A549 (cell line): ENCODE measurements around the gene HADHB. TPM values are rescaled to one million over a fixed set of nuclear protein-coding genes. Genes with fewer than 3 reads are reported as not detected.

Experiments used
- ATAC-seq, 2 experiments: fragments of 200-7000 bp in 1 of 2; fragments of >200 bp in 1 of 2; cut with Nextera tagmentation in 1 of 2; cut with Tn5 transposase in 1 of 2; 3 replicates each; pipeline versions ENCODE4 v1.8.0 to v1.9.1; 2018 to 2020; ENCODE audit warnings: mild to moderate bottlenecking in 1 of 2, moderate library complexity in 1 of 2
- CTCF ChIA-PET: fragments of 300-600 bp; sonication (Branson Sonifier 250); formaldehyde crosslinking; extraction: SDS; loops from one replicate; lab custom pipeline; 2021; ENCODE audit warnings: antibody characterized with exemption, inconsistent platforms; lab: Yijun Ruan, JAX
- POLR2A ChIA-PET: fragments of 350-600 bp; formaldehyde crosslinking; extraction: SDS; loops from one replicate; lab custom pipeline; 2021; ENCODE audit warnings: antibody characterized with exemption, inconsistent platforms; lab: Yijun Ruan, JAX
- DNase-seq, 2 experiments: peaks; one replicate each; pipeline versions ENCODE4 v3.0.0 to v3.0.0-alpha.2; 2011 to 2016; ENCODE audit warnings: low read depth in 1 of 2, low spot score in 1 of 2
- FAIRE-seq: peaks from 2 replicates; lab custom pipeline; 2011; peaks lifted over from hg19 to GRCh38; lab: Jason Lieb, UNC
- H3K27ac ChIP-seq, 2 experiments: fragments of >200 bp; sonication (Bioruptor Twin); formaldehyde crosslinking; 3 replicates each; pipeline ENCODE4 v1.5.1; 2016 to 2017
- H3K4me1 ChIP-seq: fragments of >200 bp; sonication (Bioruptor Twin); formaldehyde crosslinking; 3 replicates; pipeline ENCODE4 v1.6.1; 2016
- H3K4me2 ChIP-seq: fragments of >200 bp; sonication (Bioruptor Twin); formaldehyde crosslinking; 3 replicates; pipeline ENCODE4 v1.6.1; 2016
- H3K4me3 ChIP-seq: fragments of >200 bp; sonication (Bioruptor Twin); formaldehyde crosslinking; 3 replicates; pipeline ENCODE4 v1.5.1; 2016
- H3K9me3 ChIP-seq: fragments of >200 bp; sonication (Bioruptor Twin); formaldehyde crosslinking; 3 replicates; pipeline ENCODE4 v1.6.1; 2016
- CEBPB ChIP-seq, 2 experiments: fragments of >200 bp in 1 of 2; sonication (Bioruptor Twin) in 1 of 2; formaldehyde crosslinking in 1 of 2; IDR thresholded peaks; 2 replicates each; pipeline ENCODE4 v1.6.1; 2012 to 2016
- EHMT2 ChIP-seq: fragments of 200-600 bp; sonication (generic); IDR thresholded peaks from 2 replicates; pipeline ENCODE4 v1.6.1; 2016; ENCODE audit warnings: antibody characterized with exemption, low read depth, mild to moderate bottlenecking, moderate library complexity
- FOXS1 ChIP-seq: fragments of 250-450 bp; sonication (Bioruptor Pico); IDR thresholded peaks from 2 replicates; pipeline ENCODE4 v1.5.0; 2020; ENCODE audit warnings: mild to moderate bottlenecking, moderate library complexity
- GATA3 ChIP-seq: IDR thresholded peaks from 2 replicates; pipeline ENCODE4 v1.6.1; 2012; ENCODE audit warnings: borderline replicate concordance
- HDAC2 ChIP-seq: fragments of 200-600 bp; sonication (generic); IDR thresholded peaks from 2 replicates; pipeline ENCODE4 v1.6.1; 2016
- HOXB5 ChIP-seq: fragments of 250-450 bp; sonication (Bioruptor Pico); IDR thresholded peaks from 2 replicates; pipeline ENCODE4 v1.5.0; 2020; ENCODE audit warnings: mild to moderate bottlenecking, moderate library complexity
- KDM5A ChIP-seq: fragments of 200-600 bp; sonication (generic); IDR thresholded peaks from 2 replicates; pipeline ENCODE4 v1.6.1; 2016; ENCODE audit warnings: antibody characterized with exemption, mild to moderate bottlenecking
- MAZ ChIP-seq: fragments of 150-350 bp; IDR thresholded peaks from 2 replicates; pipeline ENCODE4 v1.6.1; 2014; ENCODE audit warnings: antibody characterized with exemption, low read depth, low read length, borderline replicate concordance
- NPAS2 ChIP-seq: fragments of 250-450 bp; sonication (Bioruptor Pico); IDR thresholded peaks from 2 replicates; pipeline ENCODE4 v1.8.0; 2022; ENCODE audit warnings: mild to moderate bottlenecking, moderate library complexity, borderline replicate concordance
- NR3C1 ChIP-seq: fragments of >200 bp; sonication (Bioruptor Twin); formaldehyde crosslinking; IDR thresholded peaks from 3 replicates; pipeline ENCODE4 v1.6.1; 2017
- PHF8 ChIP-seq: fragments of 200-600 bp; sonication (generic); IDR thresholded peaks from 2 replicates; pipeline ENCODE4 v1.6.1; 2016; ENCODE audit warnings: low read depth, mild to moderate bottlenecking, antibody characterized with exemption, moderate library complexity, borderline replicate concordance
- POLR2A ChIP-seq: IDR thresholded peaks from 2 replicates; pipeline ENCODE4 v1.6.1; 2012; ENCODE audit warnings: mild to moderate bottlenecking, low read length
- RAD21 ChIP-seq, 2 experiments: fragments of >200 bp in 1 of 2; sonication (Bioruptor Twin) in 1 of 2; formaldehyde crosslinking in 1 of 2; IDR thresholded peaks in 1 of 2; conservative IDR thresholded peaks in 1 of 2; 2 replicates in 1 of 2; 3 replicates in 1 of 2; pipeline ENCODE4 v1.6.1; 2012 to 2018; ENCODE audit warnings: inconsistent platforms in 1 of 2
- RARB ChIP-seq: fragments of 250-450 bp; sonication (Bioruptor Pico); IDR thresholded peaks from 2 replicates; pipeline ENCODE4 v1.8.0; 2021; ENCODE audit warnings: mild to moderate bottlenecking, moderate library complexity
- RFX5 ChIP-seq: fragments of 450-650 bp; IDR thresholded peaks from 2 replicates; pipeline ENCODE4 v1.7.1; 2014; ENCODE audit warnings: antibody characterized with exemption, mild to moderate bottlenecking, moderate library complexity
- RNF2 ChIP-seq: fragments of 200-600 bp; sonication (generic); IDR thresholded peaks from 2 replicates; pipeline ENCODE4 v1.6.1; 2016; ENCODE audit warnings: low read depth, mild to moderate bottlenecking, antibody characterized with exemption, moderate library complexity, borderline replicate concordance
- SMC3 ChIP-seq: fragments of >200 bp; sonication (Bioruptor Twin); formaldehyde crosslinking; IDR thresholded peaks from 3 replicates; pipeline ENCODE4 v1.6.1; 2018; ENCODE audit warnings: inconsistent platforms
- SREBF2 ChIP-seq: fragments of 450-650 bp; IDR thresholded peaks from 2 replicates; pipeline ENCODE4 v1.6.1; 2014; ENCODE audit warnings: mild to moderate bottlenecking, moderate library complexity
- ZC3H11A ChIP-seq: fragments of 450-650 bp; IDR thresholded peaks from 2 replicates; pipeline ENCODE4 v1.6.1; 2014; ENCODE audit warnings: antibody characterized with exemption, mild to moderate bottlenecking
- ZSCAN20 ChIP-seq: fragments of 250-450 bp; sonication (Bioruptor Pico); IDR thresholded peaks from 2 replicates; pipeline ENCODE4 v1.8.0; 2022; ENCODE audit warnings: mild to moderate bottlenecking, moderate library complexity
- WGBS: methylation state at CpG from one replicate; pipeline ENCODE4 v1.1.6; 2017; ENCODE audit errors: missing lambda C conversion rate; 5-methylcytosine and 5-hydroxymethylcytosine counted together
- polyA plus RNA-seq, 4 experiments: library from polyadenylated mRNA; depleted of rRNA in 3 of 4; stranded (reverse); fragments of >200 nt; fragmentation: RNase III in 1 of 4; extraction: RNeasy Plus Mini Kit Qiagen cat#74134 plus additional on column Dnase treatment in 1 of 4; gene quantifications; 2 replicates in 3 of 4; 3 replicates in 1 of 4; pipeline ENCODE4 v1.2.3, GENCODE V29; 2011 to 2017
- TF ChIP-seq, protein P1 (sequence below): fragments of 250-450 bp; sonication (Bioruptor Pico); IDR thresholded peaks from 2 replicates; pipeline ENCODE4 v1.5.0; 2020; ENCODE audit warnings: low read depth, mild to moderate bottlenecking, moderate library complexity
- TF ChIP-seq, protein P2 (sequence below): IDR thresholded peaks from 2 replicates; pipeline ENCODE4 v1.6.1; 2012
- TF ChIP-seq, protein P3 (sequence below): IDR thresholded peaks from 2 replicates; pipeline ENCODE4 v1.6.1; 2012; ENCODE audit warnings: low read depth, borderline replicate concordance
- TF ChIP-seq, protein P4 (sequence below): fragments of >200 bp; sonication (Bioruptor Twin); formaldehyde crosslinking; IDR thresholded peaks from 3 replicates; pipeline ENCODE4 v1.6.1; 2016
- TF ChIP-seq, protein P5 (sequence below): fragments of 150-350 bp; IDR thresholded peaks from 2 replicates; pipeline ENCODE4 v1.6.1; 2014; ENCODE audit warnings: low read depth, mild to moderate bottlenecking, low read length
- TF ChIP-seq, protein P6 (sequence below): IDR thresholded peaks from 2 replicates; pipeline ENCODE4 v1.6.1; 2012

The HADHB gene
- polyA plus RNA-seq, 2 of the 4 experiments (the other 2 are of a cell fraction) = 95.4 to 161 TPM

DNA sequence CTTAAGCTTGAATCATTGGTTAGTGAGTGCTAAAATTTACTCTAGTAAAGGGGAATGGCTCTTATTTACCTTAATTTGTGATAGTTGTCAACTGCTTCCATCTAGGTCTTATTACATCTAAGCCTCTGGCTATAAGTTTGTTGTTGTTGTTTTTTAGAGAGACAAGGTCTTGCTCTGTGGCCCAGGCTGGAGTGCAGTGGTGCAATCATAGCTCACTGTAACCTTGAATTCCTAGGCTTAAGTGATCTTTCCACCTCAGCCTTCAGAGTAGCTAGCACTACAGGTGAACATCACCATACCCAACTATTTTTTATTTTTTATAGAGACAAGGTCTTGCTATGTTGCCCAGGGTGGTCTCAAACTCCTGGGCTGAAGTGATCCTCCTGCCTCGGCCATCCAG lies 6.9 kb upstream of the HADHB start:
- H3K4me1 ChIP-seq = peaks cover 29% of the 10 kb centered on the region
- no peaks in the 10 kb centered on the region for H3K9me3 ChIP-seq
- H3K4me2 ChIP-seq = no peak overlapping the region
- WGBS = 100% methylated on average over 1 of the region's 1 CpG
- ChIA-PET CTCF (interaction anchor here (1.5 to 3.3 kb wide), 2 partner anchors 53 to 93 kb away, joined by 4 to 13 read pairs; no protein-coding TSS in a partner anchor), POLR2A (no interaction called here)
- DNase-seq = no peak
- TF ChIP-seq POLR2A (no peak), EHMT2 (no peak), FOXS1 (no peak), RFX5 (no peak), RAD21 (conservative IDR thresholded peaks at IDR 0.05 in 1 of 2, IDR thresholded peaks at IDR 0.05 in 1 of 2) (no peak), ZC3H11A (no peak), ZSCAN20 (CRISPR knock-in tag) (no peak), KDM5A (no peak), HOXB5 (no peak), PHF8 (no peak), NR3C1 (no peak), RARB (no peak), GATA3 (no peak), SREBF2 (no peak)
- TF ChIP-seq, protein P1, sequence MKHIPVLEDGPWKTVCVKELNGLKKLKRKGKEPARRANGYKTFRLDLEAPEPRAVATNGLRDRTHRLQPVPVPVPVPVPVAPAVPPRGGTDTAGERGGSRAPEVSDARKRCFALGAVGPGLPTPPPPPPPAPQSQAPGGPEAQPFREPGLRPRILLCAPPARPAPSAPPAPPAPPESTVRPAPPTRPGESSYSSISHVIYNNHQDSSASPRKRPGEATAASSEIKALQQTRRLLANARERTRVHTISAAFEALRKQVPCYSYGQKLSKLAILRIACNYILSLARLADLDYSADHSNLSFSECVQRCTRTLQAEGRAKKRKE = no peak
- TF ChIP-seq, protein P2, sequence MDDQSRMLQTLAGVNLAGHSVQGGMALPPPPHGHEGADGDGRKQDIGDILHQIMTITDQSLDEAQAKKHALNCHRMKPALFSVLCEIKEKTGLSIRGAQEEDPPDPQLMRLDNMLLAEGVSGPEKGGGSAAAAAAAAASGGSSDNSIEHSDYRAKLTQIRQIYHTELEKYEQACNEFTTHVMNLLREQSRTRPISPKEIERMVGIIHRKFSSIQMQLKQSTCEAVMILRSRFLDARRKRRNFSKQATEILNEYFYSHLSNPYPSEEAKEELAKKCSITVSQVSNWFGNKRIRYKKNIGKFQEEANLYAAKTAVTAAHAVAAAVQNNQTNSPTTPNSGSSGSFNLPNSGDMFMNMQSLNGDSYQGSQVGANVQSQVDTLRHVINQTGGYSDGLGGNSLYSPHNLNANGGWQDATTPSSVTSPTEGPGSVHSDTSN = no peak
- TF ChIP-seq, protein P3, sequence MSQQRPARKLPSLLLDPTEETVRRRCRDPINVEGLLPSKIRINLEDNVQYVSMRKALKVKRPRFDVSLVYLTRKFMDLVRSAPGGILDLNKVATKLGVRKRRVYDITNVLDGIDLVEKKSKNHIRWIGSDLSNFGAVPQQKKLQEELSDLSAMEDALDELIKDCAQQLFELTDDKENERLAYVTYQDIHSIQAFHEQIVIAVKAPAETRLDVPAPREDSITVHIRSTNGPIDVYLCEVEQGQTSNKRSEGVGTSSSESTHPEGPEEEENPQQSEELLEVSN = no peak
- TF ChIP-seq, protein P4, sequence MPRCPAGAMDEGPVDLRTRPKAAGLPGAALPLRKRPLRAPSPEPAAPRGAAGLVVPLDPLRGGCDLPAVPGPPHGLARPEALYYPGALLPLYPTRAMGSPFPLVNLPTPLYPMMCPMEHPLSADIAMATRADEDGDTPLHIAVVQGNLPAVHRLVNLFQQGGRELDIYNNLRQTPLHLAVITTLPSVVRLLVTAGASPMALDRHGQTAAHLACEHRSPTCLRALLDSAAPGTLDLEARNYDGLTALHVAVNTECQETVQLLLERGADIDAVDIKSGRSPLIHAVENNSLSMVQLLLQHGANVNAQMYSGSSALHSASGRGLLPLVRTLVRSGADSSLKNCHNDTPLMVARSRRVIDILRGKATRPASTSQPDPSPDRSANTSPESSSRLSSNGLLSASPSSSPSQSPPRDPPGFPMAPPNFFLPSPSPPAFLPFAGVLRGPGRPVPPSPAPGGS = no peak
- ATAC-seq = no peak
- H3K27ac ChIP-seq = no peak overlapping the region
- no peak overlapping the region for H3K4me3 ChIP-seq
- FAIRE-seq = no peak

DNA sequence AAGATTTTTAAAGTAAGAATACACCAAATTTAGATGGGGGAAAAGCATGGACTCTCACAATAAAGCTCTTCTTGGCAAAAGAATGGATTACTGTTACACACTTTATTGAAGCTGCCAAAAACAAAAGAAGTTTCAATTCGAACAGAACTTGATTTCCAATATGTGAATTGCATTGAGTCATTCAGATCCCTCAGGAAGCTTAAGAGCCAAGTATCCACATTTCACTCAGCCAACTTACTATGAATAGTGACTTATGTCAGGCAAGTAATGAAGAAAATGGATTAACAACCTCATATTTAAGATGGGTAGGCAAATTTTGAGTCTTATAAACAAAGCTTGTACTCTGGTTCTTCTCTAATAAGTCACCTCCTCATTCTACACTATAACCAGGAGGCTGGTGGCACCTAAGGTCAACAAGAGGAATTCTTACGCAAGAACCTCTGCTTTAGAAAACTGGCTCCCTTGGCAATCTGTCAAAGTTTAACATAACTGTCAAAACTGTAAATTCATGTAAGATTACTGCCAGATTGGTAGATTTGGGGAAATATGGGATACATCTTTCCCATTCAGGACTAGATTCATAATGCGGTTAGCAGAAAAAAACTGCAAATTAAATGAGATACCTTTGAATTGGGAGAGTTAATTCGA lies 6.3 kb upstream of the HADHB start:
- CTCF ChIA-PET = interaction anchor here (1.0 to 3.3 kb wide), 3 partner anchors 39 to 92 kb away, joined by 4 to 13 read pairs (median 4); no protein-coding TSS in a partner anchor
- 0 out of 3 replicates have a peak overlapping the region, but pooled peaks have one; percentile 10 for H3K4me2 ChIP-seq
- DNase-seq (no peak), FAIRE-seq (no peak), ATAC-seq (no peak)
- WGBS = 87% methylated on average over 4 of the region's 4 CpGs
- POLR2A ChIA-PET = no interaction called here
- H3K9me3 ChIP-seq = no peaks in the 10 kb centered on the region
- H3K4me1 ChIP-seq = peaks cover 29% of the 10 kb centered on the region
- TF ChIP-seq CEBPB (IDR thresholded peaks at IDR 0.05) = peak; percentile 85 to 89; a peak in 3 of 4 replicates
- no peak for TF ChIP-seq HOXB5
- H3K4me3 ChIP-seq = no peak overlapping the region
- no peak overlapping the region for H3K27ac ChIP-seq

DNA sequence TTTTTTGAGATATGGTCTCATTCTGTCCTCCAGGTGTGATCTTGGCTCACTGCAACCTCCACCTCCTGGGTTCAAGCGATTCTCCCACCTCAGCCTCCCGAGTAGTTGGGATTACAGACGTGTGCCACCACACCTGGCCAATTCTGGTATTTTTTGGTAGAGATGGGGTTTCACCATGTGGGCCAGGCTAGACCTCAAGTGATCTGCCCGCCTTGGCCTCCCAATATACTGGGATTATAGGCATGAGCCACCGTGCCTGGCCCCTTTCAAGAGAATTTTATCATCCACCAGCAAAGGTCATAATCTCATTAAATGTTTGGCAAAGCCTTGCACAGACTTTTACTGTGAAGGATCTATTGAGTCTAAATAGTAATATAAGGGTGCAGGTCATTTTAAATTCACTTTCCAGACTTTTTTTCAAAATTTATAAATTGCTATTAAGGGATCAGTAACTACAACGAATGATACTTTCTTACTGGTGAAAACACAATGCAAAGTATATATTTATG lies 2.8 kb upstream of the HADHB start:
- 81% methylated on average over 6 of the region's 6 CpGs for WGBS
- no peak for TF ChIP-seq GATA3
- no peak for TF ChIP-seq MAZ
- no peak for TF ChIP-seq HDAC2
- TF ChIP-seq, protein P5, sequence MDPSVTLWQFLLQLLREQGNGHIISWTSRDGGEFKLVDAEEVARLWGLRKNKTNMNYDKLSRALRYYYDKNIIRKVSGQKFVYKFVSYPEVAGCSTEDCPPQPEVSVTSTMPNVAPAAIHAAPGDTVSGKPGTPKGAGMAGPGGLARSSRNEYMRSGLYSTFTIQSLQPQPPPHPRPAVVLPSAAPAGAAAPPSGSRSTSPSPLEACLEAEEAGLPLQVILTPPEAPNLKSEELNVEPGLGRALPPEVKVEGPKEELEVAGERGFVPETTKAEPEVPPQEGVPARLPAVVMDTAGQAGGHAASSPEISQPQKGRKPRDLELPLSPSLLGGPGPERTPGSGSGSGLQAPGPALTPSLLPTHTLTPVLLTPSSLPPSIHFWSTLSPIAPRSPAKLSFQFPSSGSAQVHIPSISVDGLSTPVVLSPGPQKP = no peak
- TF ChIP-seq SMC3 = no peak
- TF ChIP-seq, protein P2 = no peak
- no peak for TF ChIP-seq HOXB5
- TF ChIP-seq, protein P6, sequence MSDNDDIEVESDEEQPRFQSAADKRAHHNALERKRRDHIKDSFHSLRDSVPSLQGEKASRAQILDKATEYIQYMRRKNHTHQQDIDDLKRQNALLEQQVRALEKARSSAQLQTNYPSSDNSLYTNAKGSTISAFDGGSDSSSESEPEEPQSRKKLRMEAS = no peak
- no peak for TF ChIP-seq POLR2A
- no peak for TF ChIP-seq RNF2
- TF ChIP-seq NPAS2 (CRISPR knock-in tag) = no peak

More for the DNA sequence above, 2.8 kb upstream of the HADHB start:
- peak overlapping the region; percentile 83 for H3K4me2 ChIP-seq
- ATAC-seq (no peak), DNase-seq (no peak), FAIRE-seq (no peak)
- no peaks in the 10 kb centered on the region for H3K9me3 ChIP-seq
- ChIA-PET POLR2A (no interaction called here), CTCF (interaction anchor here (0.6 to 5.4 kb wide), 2 partner anchors 10 to 881 kb away, joined by 3 to 44 read pairs; no protein-coding TSS in a partner anchor)
- H3K27ac ChIP-seq = no peak overlapping the region
- peak overlapping the region; percentile 74; the same call in 2 of the 3 replicates for H3K4me3 ChIP-seq
- peaks cover 42% of the 10 kb centered on the region for H3K4me1 ChIP-seq
